ENCODE data around the gene NFASC. TPM values are rescaled to one million over a fixed set of nuclear protein-coding genes. Genes with fewer than 3 reads are reported as not detected.

NFASC gene
- total and polyA plus RNA-seq, 2 donors (not counting 3 experiments of a cell fraction or from before 2014, with no cell fraction given): not detected

DNA sequence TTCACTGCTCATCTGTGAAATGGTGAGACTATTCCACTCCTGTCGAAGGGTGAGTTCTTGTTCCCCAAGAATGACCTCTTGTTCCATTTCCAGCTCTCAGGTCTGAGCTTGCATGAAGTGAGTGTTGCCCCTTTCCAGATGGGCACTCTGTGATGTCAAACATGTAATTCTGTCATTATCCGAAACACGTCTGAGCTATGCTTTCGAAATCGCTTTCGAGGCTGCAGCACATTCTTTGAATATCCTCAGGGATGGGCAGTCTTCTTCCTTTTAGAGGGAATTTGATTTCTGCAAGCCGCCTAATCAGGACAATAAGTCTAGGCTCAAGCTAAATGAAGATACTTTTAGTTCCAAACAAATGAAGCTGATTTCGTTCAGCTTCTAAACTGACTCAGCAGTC is 15.1 kb downstream of the NFASC start:
- Histone ChIP-seq H3K9me1 (replicated peaks; ENCODE audit: control insufficient read depth, extremely low read depth, insufficient read depth, low read length) (no peaks in the 10 kb centered on the region), H3K4me3 (replicated peaks in 1 of 3; ENCODE audit: insufficient read depth in 1 of 3, low read depth in 1 of 3, low read length in 3 of 3) (no peak overlapping the region), H3K27ac (ENCODE audit: insufficient read depth, low read depth, low read length) (no peak overlapping the region), H3K79me2 (ENCODE audit: control insufficient read depth, insufficient read depth, low read length) (no peaks in the 10 kb centered on the region), H3K36me3 (ENCODE audit: control insufficient read depth in 2 of 2, extremely low read depth in 1 of 2, insufficient read depth in 2 of 2, low read length in 2 of 2) (no peaks in the 10 kb centered on the region), H3K4me2 (ENCODE audit: insufficient read depth, low read length) (no peak overlapping the region), H4K20me1 (replicated peaks; ENCODE audit: control insufficient read depth, extremely low read depth, insufficient read depth, low read length) (no peaks in the 10 kb centered on the region), H3K4me1 (ENCODE audit: control insufficient read depth, extremely low read depth, insufficient read depth, low read length) (no peaks in the 10 kb centered on the region), H3K9me3 (replicated peaks; ENCODE audit: control insufficient read depth, insufficient read depth, low read length) (no peaks in the 10 kb centered on the region), H3K27me3 (ENCODE audit: control insufficient read depth in 2 of 2, insufficient read depth in 2 of 2, low read length in 2 of 2) (peaks cover 9 to 14% of the 10 kb centered on the region in 2 experiments), H3K9ac (replicated peaks; ENCODE audit: extremely low read depth, insufficient read depth, low read length) (no peak overlapping the region), H2AFZ (ENCODE audit: low read depth, low read length) (no peak overlapping the region)
- intact Hi-C loops (cut with micrococcal nuclease): no loop called here
- dilution Hi-C loops (cut with MboI; ENCODE audit: extremely low pct_ligation_motif_present, low sequenced_read_pairs): no loop called here
- no TSS peak for BruUV-seq (replicated peaks)
- no peak for FAIRE-seq
- ChIA-PET CTCF (interaction anchor here (0.9 to 2.1 kb wide), 2 partner anchors 11 to 176 kb away, joined by 3 to 5 read pairs; no protein-coding TSS in a partner anchor), POLR2A (interaction anchor here (0.6 kb wide), 1 partner anchor 40 kb away, joined by 3 read pairs; no protein-coding TSS in a partner anchor)
- no peak for DNase-seq (ENCODE audit: low read depth, low spot score)
- TF ChIP-seq EZH2 (IDR thresholded peaks at IDR 0.05; ENCODE audit: borderline replicate concordance, low read depth, low read length, severe bottlenecking): no peak
- no peak for TF ChIP-seq JUN (IDR thresholded peaks at IDR 0.05; ENCODE audit: borderline replicate concordance, insufficient read depth, insufficient read length, low read depth)
- no peak for TF ChIP-seq POLR2AphosphoS5 (IDR thresholded peaks at IDR 0.05; ENCODE audit: insufficient read depth, low read depth, low read length)
- no peak for TF ChIP-seq CTCF (IDR thresholded peaks at IDR 0.05; ENCODE audit: extremely low read depth in 1 of 2, insufficient read depth in 1 of 2, low read depth in 1 of 2, low read length in 2 of 2)
- no peak for TF ChIP-seq MYC (IDR thresholded peaks at IDR 0.05; ENCODE audit: low read depth, low read length)
- TF ChIP-seq POLR2A (IDR thresholded peaks at IDR 0.05; ENCODE audit: low read depth, low read length): no peak
- TF ChIP-seq GATA2 (IDR thresholded peaks at IDR 0.05; ENCODE audit: insufficient read depth, insufficient read length, low read depth, low read length): no peak
- TF ChIP-seq, protein P1, sequence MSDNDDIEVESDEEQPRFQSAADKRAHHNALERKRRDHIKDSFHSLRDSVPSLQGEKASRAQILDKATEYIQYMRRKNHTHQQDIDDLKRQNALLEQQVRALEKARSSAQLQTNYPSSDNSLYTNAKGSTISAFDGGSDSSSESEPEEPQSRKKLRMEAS (IDR thresholded peaks at IDR 0.05; ENCODE audit: insufficient read depth, insufficient read length): no peak
- no peak for TF ChIP-seq FOS (IDR thresholded peaks at IDR 0.05; ENCODE audit: borderline replicate concordance, insufficient read depth, low read length)
